Lower leg skin (tissue), 4 donors: ENCODE data around the gene DNASE1L2. TPM values are rescaled to one million over a fixed set of nuclear protein-coding genes. Genes with fewer than 3 reads are reported as not detected.

Experiments used
- DNase-seq, 2 donors: peaks; one replicate each; pipeline ENCODE4 v3.0.0-alpha.2; 2019; ENCODE audit warnings: low spot score in 2 of 2
- H3K4me3 ChIP-seq: fragments of 200-600 bp; sonication (generic); 2 replicates; pipeline ENCODE4 v1.5.1; 2017; ENCODE audit warnings: mild to moderate bottlenecking, low read depth; ENCODE audit not compliant: poor library complexity, severe bottlenecking
- CTCF ChIP-seq, 3 donors: fragments of 450-650 bp; IDR thresholded peaks; one replicate each; pipeline ENCODE4 v1.5.1; 2016; ENCODE audit warnings: antibody characterized with exemption in 3 of 3, mild to moderate bottlenecking in 3 of 3, moderate library complexity in 2 of 3
- POLR2A ChIP-seq, 2 donors: fragments of 450-650 bp; IDR thresholded peaks; one replicate each; pipeline ENCODE4 v1.6.1; 2016 to 2017; ENCODE audit warnings: antibody characterized with exemption in 2 of 2, mild to moderate bottlenecking in 1 of 2, moderate library complexity in 1 of 2
- WGBS, 2 donors: methylation state at CpG; one replicate each; pipeline ENCODE4 v1.1.5; 2018; 5-methylcytosine and 5-hydroxymethylcytosine counted together
- intact Hi-C: fragments of 100-400 bp; cut with DNase I; formaldehyde crosslinking; loops from one replicate; pipeline ENCODE4 v1.15.0; 2023; ENCODE audit warnings: low total_unique reads
- total RNA-seq, 4 donors: library from RNA; depleted of rRNA; stranded (reverse); fragments of >200 nt; gene quantifications; one replicate each; pipeline ENCODE4 v1.1.0, GENCODE V29; 2016

DNASE1L2 gene
- total RNA-seq, 4 donors from 2014 or later: 39.8 to 93.3 (median 55.0) TPM

- DNase-seq: no peak
- intact Hi-C loops: no loop called here
- H3K4me3 ChIP-seq: peak overlapping the region; percentile 49
- TF ChIP-seq CTCF (IDR thresholded peaks at IDR 0.05) (no peak), POLR2A (IDR thresholded peaks at IDR 0.05) (no peak)
- 4 to 10% methylated on average over 12 to 16 of the region's 16 CpGs for WGBS, 2 donors
Measured at GRCh38 chr16:2205967-2206313, 30.3 kb upstream of the DNASE1L2 start.

- TF ChIP-seq POLR2A (IDR thresholded peaks at IDR 0.05) (no peak), CTCF (IDR thresholded peaks at IDR 0.05) (no peak)
- H3K4me3 ChIP-seq: no peak overlapping the region
- intact Hi-C loops: no loop called here
- DNase-seq: no peak
- 80 to 85% methylated on average over 18 of the region's 18 CpGs for WGBS, 2 donors
Measured at GRCh38 chr16:2206420-2206779, 29.8 kb upstream of the DNASE1L2 start.

GRCh38 chr16:2206780-2207433, 29.3 kb upstream of the DNASE1L2 start:
- no peak for TF ChIP-seq POLR2A (IDR thresholded peaks at IDR 0.05)
- TF ChIP-seq CTCF (IDR thresholded peaks at IDR 0.05): no peak
- intact Hi-C loops: no loop called here
- no peak for DNase-seq
- 87 to 91% methylated on average over 8 to 16 of the region's 23 CpGs for WGBS, 2 donors
- H3K4me3 ChIP-seq: no peak overlapping the region

- TF ChIP-seq CTCF (IDR thresholded peaks at IDR 0.05): no peak
- TF ChIP-seq POLR2A (IDR thresholded peaks at IDR 0.05): no peak
- intact Hi-C loops: no loop called here
- no peak for DNase-seq
- H3K4me3 ChIP-seq: no peak overlapping the region
- WGBS, 2 donors: 91 to 97% methylated on average over 9 of the region's 9 CpGs
Measured at GRCh38 chr16:2207872-2208271, 28.4 kb upstream of the DNASE1L2 start.

GRCh38 chr16:2208308-2208707, 27.9 kb upstream of the DNASE1L2 start:
- intact Hi-C loops: no loop called here
- 75 to 83% methylated on average over 17 to 21 of the region's 23 CpGs for WGBS, 2 donors
- no peak overlapping the region for H3K4me3 ChIP-seq
- TF ChIP-seq CTCF (IDR thresholded peaks at IDR 0.05) (no peak), POLR2A (IDR thresholded peaks at IDR 0.05) (no peak)
- DNase-seq: no peak

- 93 to 94% methylated on average over 4 to 9 of the region's 9 CpGs for WGBS, 2 donors
- intact Hi-C loops: no loop called here
- no peak overlapping the region for H3K4me3 ChIP-seq
- no peak for DNase-seq
- TF ChIP-seq POLR2A (IDR thresholded peaks at IDR 0.05) (no peak), CTCF (IDR thresholded peaks at IDR 0.05) (no peak)
Measured at GRCh38 chr16:2208772-2209171, 27.5 kb upstream of the DNASE1L2 start.
